ENCODE results near the gene EFCAB11.

- TF ChIP-seq CTCF (conservative IDR thresholded peaks at IDR 0.05; ENCODE audit: low read length) (no peak), EZH2phosphoT487 (IDR thresholded peaks at IDR 0.05; ENCODE audit: borderline replicate concordance) (no peak)
Observed at GRCh38 chr14:89826596-89826995, 127.9 kb downstream of the EFCAB11 start.
